ENCODE data around the gene LAPTM5. TPM values are rescaled to one million over a fixed set of nuclear protein-coding genes. Genes with fewer than 3 reads are reported as not detected.

The LAPTM5 gene
- total RNA-seq, 1 donor from 2014 or later = 0.77 TPM

GRCh38 chr1:30710407-30710806 lies 47.2 kb downstream of the LAPTM5 start:
- peaks cover 28% of the 10 kb centered on the region for H3K27me3 ChIP-seq (ENCODE audit: insufficient read depth, low read length)
- H3K9me3 ChIP-seq (ENCODE audit: insufficient read depth, low read depth, low read length) = no peaks in the 10 kb centered on the region
- Mint-ChIP-seq H3K9me3 (ENCODE audit: unreplicated experiment) (no peaks in the 10 kb centered on the region), H3K27ac (ENCODE audit: unreplicated experiment) (no peak overlapping the region), H3K27me3 (ENCODE audit: low read depth, unreplicated experiment) (peaks cover 33% of the 10 kb centered on the region), H3K4me1 (ENCODE audit: low read depth, unreplicated experiment) (peaks cover 7% of the 10 kb centered on the region), H3K36me3 (ENCODE audit: low read depth, unreplicated experiment) (no peaks in the 10 kb centered on the region), H3K4me3 (ENCODE audit: unreplicated experiment) (no peak overlapping the region)
- H4K20me1 ChIP-seq (ENCODE audit: insufficient read depth, low read length) = no peaks in the 10 kb centered on the region
- H3K4me3 ChIP-seq (ENCODE audit: insufficient read depth, low read depth, low read length) = no peak overlapping the region
- H3K79me2 ChIP-seq (ENCODE audit: insufficient read depth, low read length) = no peaks in the 10 kb centered on the region
- no peak for FAIRE-seq
- H2AFZ ChIP-seq (ENCODE audit: low read depth, low read length) = no peak overlapping the region
- no peak overlapping the region for H3K27ac ChIP-seq (ENCODE audit: low read depth, low read length)
- no peak overlapping the region for H3K9ac ChIP-seq (ENCODE audit: low read length)
- no peak for DNase-seq (ENCODE audit: low read depth)
- H3K4me1 ChIP-seq (ENCODE audit: insufficient read depth, low read length) = peaks cover 2% of the 10 kb centered on the region
- TF ChIP-seq EZH2 (IDR thresholded peaks at IDR 0.05; ENCODE audit: insufficient read depth, low read length) (no peak), CTCF (IDR thresholded peaks at IDR 0.05; ENCODE audit: insufficient read depth, low read depth, low read length) (no peak)
- H3K36me3 ChIP-seq (ENCODE audit: insufficient read depth, low read length) = no peaks in the 10 kb centered on the region
- no peak overlapping the region for H3K4me2 ChIP-seq (ENCODE audit: low read length)

GRCh38 chr1:30708361-30708728 lies 49.2 kb downstream of the LAPTM5 start:
- Mint-ChIP-seq H3K27me3 (ENCODE audit: low read depth, unreplicated experiment) (peaks cover 35% of the 10 kb centered on the region), H3K9me3 (ENCODE audit: unreplicated experiment) (no peaks in the 10 kb centered on the region), H3K27ac (ENCODE audit: unreplicated experiment) (no peak overlapping the region), H3K4me3 (ENCODE audit: unreplicated experiment) (no peak overlapping the region), H3K36me3 (ENCODE audit: low read depth, unreplicated experiment) (no peaks in the 10 kb centered on the region), H3K4me1 (ENCODE audit: low read depth, unreplicated experiment) (peaks cover 5% of the 10 kb centered on the region)
- DNase-seq (ENCODE audit: low read depth) = no peak
- no peak overlapping the region for H3K4me3 ChIP-seq (ENCODE audit: insufficient read depth, low read depth, low read length)
- H2AFZ ChIP-seq (ENCODE audit: low read depth, low read length) = no peak overlapping the region
- H3K79me2 ChIP-seq (ENCODE audit: insufficient read depth, low read length) = no peaks in the 10 kb centered on the region
- no peaks in the 10 kb centered on the region for H3K9me3 ChIP-seq (ENCODE audit: insufficient read depth, low read depth, low read length)
- no peak overlapping the region for H3K9ac ChIP-seq (ENCODE audit: low read length)
- H3K4me2 ChIP-seq (ENCODE audit: low read length) = no peak overlapping the region
- H3K27me3 ChIP-seq (ENCODE audit: insufficient read depth, low read length) = peaks cover 28% of the 10 kb centered on the region
- no peak for TF ChIP-seq CTCF (IDR thresholded peaks at IDR 0.05; ENCODE audit: insufficient read depth, low read depth, low read length)
- no peak for TF ChIP-seq EZH2 (IDR thresholded peaks at IDR 0.05; ENCODE audit: insufficient read depth, low read length)
- no peaks in the 10 kb centered on the region for H4K20me1 ChIP-seq (ENCODE audit: insufficient read depth, low read length)
- H3K36me3 ChIP-seq (ENCODE audit: insufficient read depth, low read length) = no peaks in the 10 kb centered on the region
- FAIRE-seq = no peak
- H3K4me1 ChIP-seq (ENCODE audit: insufficient read depth, low read length) = peaks cover 2% of the 10 kb centered on the region
- H3K27ac ChIP-seq (ENCODE audit: low read depth, low read length) = no peak overlapping the region

- peak; percentile 93 for TF ChIP-seq CTCF (IDR thresholded peaks at IDR 0.05; ENCODE audit: insufficient read depth, low read depth, low read length)
- no peak for TF ChIP-seq EZH2 (IDR thresholded peaks at IDR 0.05; ENCODE audit: insufficient read depth, low read length)
- no peak for DNase-seq (ENCODE audit: low read depth)
- H3K36me3 ChIP-seq (ENCODE audit: insufficient read depth, low read length) = no peaks in the 10 kb centered on the region
Measured at GRCh38 chr1:30707412-30708360, 49.9 kb downstream of the LAPTM5 start.

More at GRCh38 chr1:30707412-30708360, 49.9 kb downstream of the LAPTM5 start:
- Mint-ChIP-seq H3K36me3 (ENCODE audit: low read depth, unreplicated experiment) (no peaks in the 10 kb centered on the region), H3K27me3 (ENCODE audit: low read depth, unreplicated experiment) (peaks cover 35% of the 10 kb centered on the region), H3K4me3 (ENCODE audit: unreplicated experiment) (no peak overlapping the region), H3K27ac (ENCODE audit: unreplicated experiment) (no peak overlapping the region), H3K4me1 (ENCODE audit: low read depth, unreplicated experiment) (no peaks in the 10 kb centered on the region), H3K9me3 (ENCODE audit: unreplicated experiment) (no peaks in the 10 kb centered on the region)
- no peak overlapping the region for H2AFZ ChIP-seq (ENCODE audit: low read depth, low read length)
- H3K4me2 ChIP-seq (ENCODE audit: low read length) = no peak overlapping the region
- peaks cover 28% of the 10 kb centered on the region for H3K27me3 ChIP-seq (ENCODE audit: insufficient read depth, low read length)
- no peak overlapping the region for H3K9ac ChIP-seq (ENCODE audit: low read length)
- H3K9me3 ChIP-seq (ENCODE audit: insufficient read depth, low read depth, low read length) = no peaks in the 10 kb centered on the region
- H4K20me1 ChIP-seq (ENCODE audit: insufficient read depth, low read length) = no peaks in the 10 kb centered on the region
- no peaks in the 10 kb centered on the region for H3K79me2 ChIP-seq (ENCODE audit: insufficient read depth, low read length)
- H3K4me3 ChIP-seq (ENCODE audit: insufficient read depth, low read depth, low read length) = no peak overlapping the region
- peaks cover 2% of the 10 kb centered on the region for H3K4me1 ChIP-seq (ENCODE audit: insufficient read depth, low read length)
- no peak overlapping the region for H3K27ac ChIP-seq (ENCODE audit: low read depth, low read length)
- no peak for FAIRE-seq
